Endothelial cell of umbilical vein (primary cell): ENCODE data around the gene XAF1. TPM values are rescaled to one million over a fixed set of nuclear protein-coding genes. Genes with fewer than 3 reads are reported as not detected.

Experiments used
- BruUV-seq: library from RNA; stranded (reverse); fragments of 400-500 nt; replicated peaks from 2 replicates; lab custom pipeline; 2021; lab: Mats Ljungman, UMichigan
- CTCF ChIA-PET: fragments of 300-600, 350-600 bp; sonication (Branson Sonifier 250); formaldehyde crosslinking; loops from one replicate; lab custom pipeline; 2021; ENCODE audit warnings: antibody characterized with exemption, inconsistent platforms; lab: Charles Lee
- POLR2A ChIA-PET: fragments of 300-600, 350-600 bp; sonication (Branson Sonifier 250); formaldehyde crosslinking; loops from one replicate; lab custom pipeline; 2021; ENCODE audit warnings: antibody characterized with exemption, inconsistent platforms; lab: Charles Lee
- DNase-seq: peaks from one replicate; pipeline ENCODE4 v3.0.0-alpha.2; 2011; ENCODE audit warnings: low read depth, low spot score
- FAIRE-seq: peaks from 2 replicates; lab custom pipeline; 2011; peaks lifted over from hg19 to GRCh38; lab: Jason Lieb, UNC
- H2AFZ ChIP-seq: 2 replicates; pipeline ENCODE4 v1.6.0; 2012; ENCODE audit warnings: low read depth, low read length, control low read depth, inconsistent platforms
- H3K27ac ChIP-seq: 2 replicates; pipeline ENCODE4 v1.5.1; 2011; ENCODE audit warnings: low read depth, mild to moderate bottlenecking, control low read depth, low read length, moderate library complexity; ENCODE audit not compliant: insufficient read depth
- H3K27me3 ChIP-seq, 2 experiments: 2 replicates each; pipeline versions ENCODE4 v1.6.0 to v1.6.1; 2011; ENCODE audit warnings: low read length in 2 of 2, mixed read lengths in 1 of 2; ENCODE audit not compliant: control insufficient read depth in 2 of 2, insufficient read depth in 2 of 2
- H3K36me3 ChIP-seq, 2 experiments: 2 replicates in 1 of 2; 3 replicates in 1 of 2; pipeline ENCODE4 v1.5.1; 2011; ENCODE audit warnings: low read length in 2 of 2, mild to moderate bottlenecking in 1 of 2, moderate library complexity in 1 of 2; ENCODE audit not compliant: control insufficient read depth in 2 of 2, insufficient read depth in 2 of 2; ENCODE audit errors: extremely low read depth in 1 of 2
- H3K4me1 ChIP-seq: 3 replicates; pipeline ENCODE4 v1.5.1; 2011; ENCODE audit warnings: mild to moderate bottlenecking, low read length; ENCODE audit not compliant: control insufficient read depth, insufficient read depth; ENCODE audit errors: extremely low read depth
- H3K4me2 ChIP-seq: 2 replicates; pipeline ENCODE4 v1.6.1; 2011; ENCODE audit warnings: low read length, control low read depth, mixed read lengths; ENCODE audit not compliant: insufficient read depth
- H3K4me3 ChIP-seq, 3 experiments: fragments of 200-600 bp in 1 of 3; sonication (generic), shearing (Covaris generic) in 1 of 3; replicated peaks in 1 of 3; 2 replicates each; pipeline ENCODE4 v1.5.1; 2011 to 2016; ENCODE audit warnings: control low read depth in 3 of 3, low read length in 3 of 3, mild to moderate bottlenecking in 2 of 3, inconsistent platforms in 1 of 3, low read depth in 1 of 3, moderate library complexity in 1 of 3; ENCODE audit not compliant: insufficient read depth in 1 of 3
- H3K79me2 ChIP-seq: 2 replicates; pipeline ENCODE4 v1.6.0; 2012; ENCODE audit warnings: low read length, inconsistent platforms; ENCODE audit not compliant: control insufficient read depth, insufficient read depth
- H3K9ac ChIP-seq: replicated peaks from 2 replicates; pipeline ENCODE3; 2011; ENCODE audit warnings: low read length, control low read depth; ENCODE audit not compliant: insufficient read depth; ENCODE audit errors: extremely low read depth
- H3K9me1 ChIP-seq: replicated peaks from 3 replicates; pipeline ENCODE4 v1.6.0; 2011; ENCODE audit warnings: mild to moderate bottlenecking, low read length; ENCODE audit not compliant: control insufficient read depth, insufficient read depth; ENCODE audit errors: extremely low read depth
- H3K9me3 ChIP-seq: replicated peaks from 2 replicates; pipeline ENCODE4 v1.5.1; 2012; ENCODE audit warnings: low read length, inconsistent platforms; ENCODE audit not compliant: control insufficient read depth, insufficient read depth
- H4K20me1 ChIP-seq: replicated peaks from 2 replicates; pipeline ENCODE3; 2011; ENCODE audit warnings: mild to moderate bottlenecking, low read length; ENCODE audit not compliant: control insufficient read depth, insufficient read depth; ENCODE audit errors: extremely low read depth
- EZH2 ChIP-seq: IDR thresholded peaks from 2 replicates; pipeline ENCODE4 v1.6.1; 2012; ENCODE audit warnings: borderline replicate concordance, low read depth, mild to moderate bottlenecking, moderate library complexity, low read length, inconsistent platforms; ENCODE audit not compliant: severe bottlenecking
- FOS ChIP-seq: IDR thresholded peaks from 2 replicates; pipeline ENCODE4 v1.6.1; 2011; ENCODE audit warnings: mild to moderate bottlenecking, low read length, moderate library complexity, borderline replicate concordance; ENCODE audit not compliant: insufficient read depth
- GATA2 ChIP-seq: IDR thresholded peaks from 2 replicates; pipeline ENCODE4 v1.7.0; 2011; ENCODE audit warnings: low read depth, mild to moderate bottlenecking, moderate library complexity, mixed read lengths, low read length; ENCODE audit not compliant: insufficient read length, insufficient read depth
- JUN ChIP-seq: IDR thresholded peaks from 2 replicates; pipeline ENCODE4 v1.6.1; 2011; ENCODE audit warnings: borderline replicate concordance, low read depth; ENCODE audit not compliant: insufficient read length, insufficient read depth
- MYC ChIP-seq: IDR thresholded peaks from one replicate; pipeline ENCODE4 v1.6.1; 2011; ENCODE audit warnings: mild to moderate bottlenecking, low read depth, low read length
- POLR2A ChIP-seq: IDR thresholded peaks from 2 replicates; pipeline ENCODE4 v1.6.1; 2012; ENCODE audit warnings: low read depth, mild to moderate bottlenecking, control low read depth, low read length
- POLR2AphosphoS5 ChIP-seq: IDR thresholded peaks from 2 replicates; pipeline ENCODE4 v1.6.1; 2012; ENCODE audit warnings: low read depth, mild to moderate bottlenecking, control low read depth, low read length, moderate library complexity; ENCODE audit not compliant: insufficient read depth
- dilution Hi-C: fragments of 300-500 bp; cut with MboI; formaldehyde crosslinking; loops from one replicate; pipeline ENCODE4 v1.15.0; 2019; ENCODE audit warnings: low sequenced_read_pairs; ENCODE audit not compliant: extremely low pct_ligation_motif_present
- intact Hi-C: fragments of 100-400 bp; cut with micrococcal nuclease; formaldehyde crosslinking; loops from one replicate; pipeline ENCODE4 v1.10.0; 2022
- polyA plus RNA-seq, 4 experiments: library from polyadenylated mRNA; depleted of rRNA in 3 of 4; stranded (reverse) in 3 of 4; unstranded in 1 of 4; fragments of >200 nt; gene quantifications; 2 replicates each; pipeline versions ENCODE4 v1.2.1 to v1.2.3, GENCODE V29; 2011 to 2012; ENCODE audit warnings: missing spikeins in 1 of 4
- total RNA-seq: library from RNA; stranded (reverse); gene quantifications from 2 replicates; pipeline ENCODE4 v1.2.3, GENCODE V29; 2021
- TF ChIP-seq, protein P1 (sequence below): IDR thresholded peaks from 2 replicates; pipeline ENCODE4 v1.6.1; 2011; ENCODE audit not compliant: insufficient read depth, insufficient read length
- TF ChIP-seq, protein P2 (sequence below), 2 donors: IDR thresholded peaks; 1 replicate in 1 of 2; 2 replicates in 1 of 2; pipeline ENCODE4 v1.5.1; 2011; ENCODE audit warnings: low read length in 2 of 2, mild to moderate bottlenecking in 2 of 2, moderate library complexity in 2 of 2, control low read depth in 1 of 2, inconsistent platforms in 1 of 2, low read depth in 1 of 2; ENCODE audit not compliant: insufficient read depth in 1 of 2; ENCODE audit errors: extremely low read depth in 1 of 2

Gene XAF1
- total and polyA plus RNA-seq, 2 donors (not counting 3 experiments of a cell fraction or from before 2014, with no cell fraction given) = 6.3 to 21.5 TPM

DNA sequence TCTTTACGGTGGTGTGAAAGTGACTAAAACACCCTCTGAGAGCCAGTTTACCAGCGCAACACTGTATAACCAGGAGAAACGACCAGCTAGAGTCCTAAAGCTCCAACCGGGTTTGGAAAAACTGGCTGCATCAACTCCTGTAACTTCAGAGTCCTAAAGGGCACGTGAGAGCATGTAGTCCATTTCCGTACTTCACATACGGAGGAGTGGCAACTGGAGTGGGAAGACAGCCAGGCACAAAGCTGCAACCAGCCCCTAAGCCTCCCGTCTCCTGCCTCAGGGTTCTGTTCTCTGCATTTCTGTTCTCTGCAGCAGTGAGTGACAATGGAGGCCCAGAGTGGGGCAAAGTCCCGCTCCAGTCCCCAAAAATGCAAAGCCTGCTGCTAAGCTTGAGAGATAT is 56.4 kb downstream of the XAF1 start:
- H3K36me3 ChIP-seq = no peaks in the 10 kb centered on the region
- no peak overlapping the region for H3K4me2 ChIP-seq
- DNase-seq (no peak), FAIRE-seq (no peak)
- H2AFZ ChIP-seq = no peak overlapping the region
- BruUV-seq = no TSS peak
- TF ChIP-seq, protein P1, sequence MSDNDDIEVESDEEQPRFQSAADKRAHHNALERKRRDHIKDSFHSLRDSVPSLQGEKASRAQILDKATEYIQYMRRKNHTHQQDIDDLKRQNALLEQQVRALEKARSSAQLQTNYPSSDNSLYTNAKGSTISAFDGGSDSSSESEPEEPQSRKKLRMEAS = no peak
- TF ChIP-seq FOS = no peak
- no peak for TF ChIP-seq GATA2
- no peak for TF ChIP-seq POLR2A
- TF ChIP-seq EZH2 = no peak
- no peak for TF ChIP-seq MYC
- no peak for TF ChIP-seq JUN
- TF ChIP-seq, protein P2, sequence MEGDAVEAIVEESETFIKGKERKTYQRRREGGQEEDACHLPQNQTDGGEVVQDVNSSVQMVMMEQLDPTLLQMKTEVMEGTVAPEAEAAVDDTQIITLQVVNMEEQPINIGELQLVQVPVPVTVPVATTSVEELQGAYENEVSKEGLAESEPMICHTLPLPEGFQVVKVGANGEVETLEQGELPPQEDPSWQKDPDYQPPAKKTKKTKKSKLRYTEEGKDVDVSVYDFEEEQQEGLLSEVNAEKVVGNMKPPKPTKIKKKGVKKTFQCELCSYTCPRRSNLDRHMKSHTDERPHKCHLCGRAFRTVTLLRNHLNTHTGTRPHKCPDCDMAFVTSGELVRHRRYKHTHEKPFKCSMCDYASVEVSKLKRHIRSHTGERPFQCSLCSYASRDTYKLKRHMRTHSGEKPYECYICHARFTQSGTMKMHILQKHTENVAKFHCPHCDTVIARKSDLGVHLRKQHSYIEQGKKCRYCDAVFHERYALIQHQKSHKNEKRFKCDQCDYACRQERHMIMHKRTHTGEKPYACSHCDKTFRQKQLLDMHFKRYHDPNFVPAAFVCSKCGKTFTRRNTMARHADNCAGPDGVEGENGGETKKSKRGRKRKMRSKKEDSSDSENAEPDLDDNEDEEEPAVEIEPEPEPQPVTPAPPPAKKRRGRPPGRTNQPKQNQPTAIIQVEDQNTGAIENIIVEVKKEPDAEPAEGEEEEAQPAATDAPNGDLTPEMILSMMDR (IDR thresholded peaks at IDR 0.05; ENCODE audit: extremely low read depth in 1 of 2, insufficient read depth in 1 of 2, low read depth in 1 of 2, low read length in 2 of 2) = no peak
- TF ChIP-seq POLR2AphosphoS5 = no peak
- dilution Hi-C loops = no loop called here
- H4K20me1 ChIP-seq = no peaks in the 10 kb centered on the region
- H3K9me3 ChIP-seq = no peaks in the 10 kb centered on the region
- H3K9ac ChIP-seq = no peak overlapping the region
- ChIA-PET POLR2A (no interaction called here), CTCF (interaction anchor here (2.2 kb wide), 1 partner anchor 31 kb away, joined by 8 read pairs; no protein-coding TSS in a partner anchor)
- H3K4me1 ChIP-seq = no peaks in the 10 kb centered on the region
- no peaks in the 10 kb centered on the region for H3K79me2 ChIP-seq
- no peak overlapping the region for H3K27ac ChIP-seq
- H3K9me1 ChIP-seq = no peaks in the 10 kb centered on the region
- peaks cover 5 to 18% of the 10 kb centered on the region in 2 experiments for H3K27me3 ChIP-seq
- intact Hi-C loops = no loop called here
- no peak overlapping the region for H3K4me3 ChIP-seq
